Kidney epithelial cell (primary cell): ENCODE data around the gene TAS2R30. TPM values are rescaled to one million over a fixed set of nuclear protein-coding genes. Genes with fewer than 3 reads are reported as not detected.

Source experiments
- DNase-seq: peaks from one replicate; pipeline ENCODE4 v3.0.0-alpha.2; 2010; ENCODE audit warnings: low read depth
- H3K27me3 ChIP-seq: 2 replicates; pipeline ENCODE4 v1.6.0; 2011; ENCODE audit warnings: low read length; ENCODE audit not compliant: control insufficient read depth, insufficient read depth
- H3K36me3 ChIP-seq: 2 replicates; pipeline ENCODE4 v1.5.1; 2011; ENCODE audit warnings: low read length; ENCODE audit not compliant: control insufficient read depth, insufficient read depth
- H3K4me3 ChIP-seq: 2 replicates; pipeline ENCODE4 v1.5.1; 2011; ENCODE audit warnings: low read depth, mild to moderate bottlenecking, control low read depth, low read length
- total RNA-seq: library from RNA; depleted of rRNA; stranded (reverse); fragments of >200 nt; gene quantifications from 2 replicates; pipeline ENCODE4 v1.2.3, GENCODE V29; 2015
- TF ChIP-seq, protein P1 (sequence below): IDR thresholded peaks from 2 replicates; pipeline ENCODE4 v1.5.1; 2011; ENCODE audit warnings: mild to moderate bottlenecking, moderate library complexity, low read length, control low read depth, inconsistent platforms; ENCODE audit not compliant: insufficient read depth, poor library complexity, severe bottlenecking

The TAS2R30 gene, protein sequence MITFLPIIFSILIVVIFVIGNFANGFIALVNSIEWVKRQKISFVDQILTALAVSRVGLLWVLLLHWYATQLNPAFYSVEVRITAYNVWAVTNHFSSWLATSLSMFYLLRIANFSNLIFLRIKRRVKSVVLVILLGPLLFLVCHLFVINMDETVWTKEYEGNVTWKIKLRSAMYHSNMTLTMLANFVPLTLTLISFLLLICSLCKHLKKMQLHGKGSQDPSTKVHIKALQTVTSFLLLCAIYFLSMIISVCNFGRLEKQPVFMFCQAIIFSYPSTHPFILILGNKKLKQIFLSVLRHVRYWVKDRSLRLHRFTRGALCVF
- total RNA-seq = 0.48 and 0.84 TPM in 2 replicates

DNA sequence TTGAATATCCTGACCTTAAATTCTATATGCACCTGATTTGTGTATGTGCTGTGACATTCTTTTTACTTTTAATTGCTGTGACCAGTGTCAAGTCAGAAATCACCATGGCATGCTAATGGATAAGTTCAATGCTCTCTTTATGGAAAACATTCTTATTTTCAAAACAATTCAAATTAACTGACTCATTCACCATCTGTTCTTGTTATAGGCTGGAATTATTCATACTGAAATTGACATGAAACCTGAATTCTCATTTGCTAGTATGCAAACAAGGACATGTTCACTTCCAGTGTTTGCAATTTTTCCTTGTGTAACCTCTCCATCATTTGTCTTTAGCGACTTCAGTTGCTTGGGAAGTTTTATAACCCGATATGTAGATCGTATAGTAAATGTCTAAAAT, at the start of gene TAS2R30:
Gene TAS2R30 (minus strand): TSS at position 340 of the 400 bp plus-strand sequence. CDS start 400 bp downstream, outside the sequence.
- H3K27me3 ChIP-seq = no peaks in the 10 kb centered on the region
- TF ChIP-seq, protein P1, sequence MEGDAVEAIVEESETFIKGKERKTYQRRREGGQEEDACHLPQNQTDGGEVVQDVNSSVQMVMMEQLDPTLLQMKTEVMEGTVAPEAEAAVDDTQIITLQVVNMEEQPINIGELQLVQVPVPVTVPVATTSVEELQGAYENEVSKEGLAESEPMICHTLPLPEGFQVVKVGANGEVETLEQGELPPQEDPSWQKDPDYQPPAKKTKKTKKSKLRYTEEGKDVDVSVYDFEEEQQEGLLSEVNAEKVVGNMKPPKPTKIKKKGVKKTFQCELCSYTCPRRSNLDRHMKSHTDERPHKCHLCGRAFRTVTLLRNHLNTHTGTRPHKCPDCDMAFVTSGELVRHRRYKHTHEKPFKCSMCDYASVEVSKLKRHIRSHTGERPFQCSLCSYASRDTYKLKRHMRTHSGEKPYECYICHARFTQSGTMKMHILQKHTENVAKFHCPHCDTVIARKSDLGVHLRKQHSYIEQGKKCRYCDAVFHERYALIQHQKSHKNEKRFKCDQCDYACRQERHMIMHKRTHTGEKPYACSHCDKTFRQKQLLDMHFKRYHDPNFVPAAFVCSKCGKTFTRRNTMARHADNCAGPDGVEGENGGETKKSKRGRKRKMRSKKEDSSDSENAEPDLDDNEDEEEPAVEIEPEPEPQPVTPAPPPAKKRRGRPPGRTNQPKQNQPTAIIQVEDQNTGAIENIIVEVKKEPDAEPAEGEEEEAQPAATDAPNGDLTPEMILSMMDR = no peak
- no peak within 1 kb of the TSS for H3K4me3 ChIP-seq
- H3K36me3 ChIP-seq = no peaks in the 10 kb centered on the region
- DNase-seq = no peak

DNA sequence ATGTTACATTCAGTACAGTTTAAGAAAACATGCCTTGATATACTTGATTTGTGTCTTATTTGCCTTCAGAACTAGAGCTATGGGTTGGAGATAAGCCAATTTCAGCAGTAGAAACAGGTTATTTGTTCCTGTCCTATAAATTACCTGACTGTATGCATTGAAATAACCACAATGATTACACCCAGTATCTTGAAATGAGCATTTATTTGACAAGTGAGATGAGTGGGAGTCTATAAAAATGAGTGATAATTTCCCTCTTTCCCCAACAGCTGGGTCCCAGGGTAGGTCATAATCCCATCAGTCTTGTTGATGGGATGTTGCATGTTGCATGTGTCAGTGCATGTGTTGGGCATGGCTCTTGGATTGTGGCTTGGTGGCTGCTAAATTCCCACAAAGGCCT, 48.6 kb upstream of the TAS2R30 start:
- no peaks in the 10 kb centered on the region for H3K27me3 ChIP-seq
- H3K36me3 ChIP-seq = no peaks in the 10 kb centered on the region
- no peak overlapping the region for H3K4me3 ChIP-seq
- DNase-seq = no peak
- TF ChIP-seq, protein P1 = no peak

DNA sequence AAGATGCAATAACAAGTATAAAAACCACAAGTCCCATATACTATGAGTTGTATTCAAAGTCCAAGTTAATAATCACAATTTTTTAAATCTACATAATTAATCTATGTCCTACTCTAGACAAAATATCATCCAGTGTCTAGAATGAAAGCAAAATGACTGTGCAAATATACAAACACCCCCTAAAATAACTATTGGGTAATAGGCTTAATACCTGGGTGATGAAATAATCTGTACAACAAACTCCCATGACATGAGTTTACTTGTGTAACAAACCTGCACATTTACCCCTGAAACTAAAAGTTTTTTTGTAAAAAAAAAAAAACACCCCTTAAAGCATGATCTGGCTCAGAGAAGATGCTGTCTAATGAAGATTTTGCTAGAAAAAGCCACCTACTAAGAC, 48.1 kb upstream of the TAS2R30 start:
- TF ChIP-seq, protein P1 = no peak
- Histone ChIP-seq H3K4me3 (no peak overlapping the region), H3K36me3 (no peaks in the 10 kb centered on the region), H3K27me3 (no peaks in the 10 kb centered on the region)
- DNase-seq = no peak

DNA sequence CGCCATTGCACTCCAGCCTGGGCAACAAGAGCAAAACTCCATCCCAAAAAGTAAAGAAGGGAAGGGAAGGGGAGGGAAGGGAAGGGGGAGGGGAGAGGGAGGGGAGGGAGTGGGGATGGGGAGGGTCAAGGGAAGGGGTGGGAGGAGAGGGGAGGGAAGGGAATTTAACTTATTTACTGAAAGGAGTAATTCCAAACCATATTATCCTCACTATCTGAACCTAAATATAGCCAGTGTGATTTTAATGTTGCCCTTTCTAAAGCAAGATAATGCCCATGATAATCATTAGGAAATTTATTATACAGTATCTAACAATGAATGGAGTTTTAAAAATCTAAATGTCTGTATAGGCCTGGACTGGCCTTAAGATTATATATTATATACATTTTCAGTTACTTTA, 43.8 kb upstream of the TAS2R30 start:
- Histone ChIP-seq H3K36me3 (no peaks in the 10 kb centered on the region), H3K27me3 (no peaks in the 10 kb centered on the region), H3K4me3 (no peak overlapping the region)
- TF ChIP-seq, protein P1 = no peak
- DNase-seq = no peak

DNA sequence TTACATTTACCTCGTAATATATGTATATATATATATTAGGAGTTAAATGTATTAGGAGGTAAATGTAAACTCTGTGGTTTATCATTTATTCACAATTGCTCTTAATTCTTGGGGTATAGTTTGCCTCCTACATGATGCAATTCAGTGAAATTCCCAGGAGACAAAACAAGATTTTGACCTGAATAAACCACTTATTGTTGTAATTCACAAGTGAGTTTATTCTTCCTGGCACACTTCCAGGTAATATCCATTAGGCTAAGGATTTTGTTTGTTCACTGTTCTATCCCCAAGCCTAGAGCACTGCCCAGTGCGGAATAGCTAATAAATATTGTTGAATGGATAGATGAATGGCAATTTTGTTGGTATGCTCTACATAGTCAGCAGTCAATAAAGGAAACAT, 39.6 kb upstream of the TAS2R30 start:
- DNase-seq = no peak
- TF ChIP-seq, protein P1 = no peak
- H3K27me3 ChIP-seq = no peaks in the 10 kb centered on the region
- H3K36me3 ChIP-seq = no peaks in the 10 kb centered on the region
- no peak overlapping the region for H3K4me3 ChIP-seq
